ENCODE measurements around the gene TKTL2. TPM values are rescaled to one million over a fixed set of nuclear protein-coding genes. Genes with fewer than 3 reads are reported as not detected.

TKTL2 gene
- total RNA-seq, 1 experiment from 2014 or later, result not detected

DNA sequence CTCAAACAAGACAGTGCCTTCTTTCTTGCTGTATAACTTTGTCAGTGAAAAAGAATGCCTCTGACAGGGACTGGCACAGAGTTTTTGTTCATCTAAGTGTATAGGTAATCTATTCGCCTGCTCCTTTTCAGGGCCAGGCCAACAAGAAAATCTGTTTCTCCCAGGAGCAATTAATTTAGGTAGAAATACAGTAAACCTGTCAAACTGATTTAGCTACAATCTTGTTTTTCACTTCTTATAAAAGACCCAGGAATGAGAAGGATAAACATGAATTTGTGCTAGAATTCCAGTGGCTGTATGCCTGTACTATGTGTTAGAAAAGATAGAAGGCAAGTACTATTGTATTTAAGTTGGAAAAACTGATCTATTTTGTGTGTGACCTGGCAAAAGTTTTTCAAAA is 27.0 kb upstream of the TKTL2 start:
- Histone ChIP-seq H3K14ac (ENCODE audit: insufficient read depth, low read length) (no peak overlapping the region), H4K20me1 (ENCODE audit: control insufficient read depth, insufficient read depth, insufficient read length) (no peaks in the 10 kb centered on the region), H3K56ac (ENCODE audit: insufficient read length, low read depth, low read length) (no peak overlapping the region), H3K4me2 (ENCODE audit: insufficient read depth, insufficient read length, low read length) (no peak overlapping the region), H3K18ac (ENCODE audit: insufficient read length, low read depth, low read length) (no peak overlapping the region), H4K8ac (replicated peaks; ENCODE audit: insufficient read length, low read depth, low read length) (no peak overlapping the region), H2AK5ac (ENCODE audit: insufficient read length, low read length) (no peak overlapping the region), H2BK15ac (ENCODE audit: low read depth, low read length) (no peak overlapping the region), H4K5ac (ENCODE audit: insufficient read length, low read depth, low read length) (no peak overlapping the region), H2BK5ac (ENCODE audit: insufficient read length, low read length) (no peak overlapping the region), H3K79me2 (ENCODE audit: insufficient read depth, low read length) (peaks cover 65% of the 10 kb centered on the region), H2BK20ac (ENCODE audit: low read depth, low read length, poor library complexity, severe bottlenecking) (no peak overlapping the region), H4K91ac (ENCODE audit: insufficient read length, low read depth, low read length) (no peak overlapping the region), H3K4ac (ENCODE audit: low read depth, low read length) (no peak overlapping the region), H2AFZ (ENCODE audit: low read length) (no peak overlapping the region), H3T11ph (ENCODE audit: low read length) (no peak overlapping the region), H3K4me1 (ENCODE audit: insufficient read depth, low read length) (no peaks in the 10 kb centered on the region; the same call in 1 of the 2 replicates), H3K27me3 (ENCODE audit: insufficient read depth, low read length) (no peaks in the 10 kb centered on the region), H3K23ac (ENCODE audit: insufficient read length, low read depth, low read length) (no peak overlapping the region), H3K9ac (ENCODE audit: extremely low read depth, insufficient read length, low read length) (no peak overlapping the region), H2BK120ac (ENCODE audit: low read depth, low read length, poor library complexity, severe bottlenecking) (no peak overlapping the region), H3K9me3 (ENCODE audit: control insufficient read depth, low read depth, low read length) (no peaks in the 10 kb centered on the region), H3K79me1 (ENCODE audit: insufficient read depth, low read depth, low read length, poor library complexity, severe bottlenecking) (peaks cover 7% of the 10 kb centered on the region), H3K23me2 (ENCODE audit: insufficient read length, low read depth, low read length, poor library complexity, severe bottlenecking) (peaks cover 5% of the 10 kb centered on the region), H3K27ac (ENCODE audit: insufficient read length, low read depth, low read length) (no peak overlapping the region), H2BK12ac (ENCODE audit: insufficient read length, low read depth, low read length) (no peak overlapping the region)
- Mint-ChIP-seq H3K4me1 (peaks cover 18 to 20% of the 10 kb centered on the region in 2 experiments), H3K9me3 (no peaks in the 10 kb centered on the region), H3K27me3 (ENCODE audit: low read depth) (no peaks in the 10 kb centered on the region), H3K27ac (no peak overlapping the region; a peak in 1 of 7 replicates), H3K4me3 (no peak overlapping the region), H3K36me3 (ENCODE audit: insufficient read depth in 1 of 3, low read depth in 3 of 3) (peaks cover 16 to 23% (median 22%) of the 10 kb centered on the region in 3 experiments)
- TF ChIP-seq, protein P1, sequence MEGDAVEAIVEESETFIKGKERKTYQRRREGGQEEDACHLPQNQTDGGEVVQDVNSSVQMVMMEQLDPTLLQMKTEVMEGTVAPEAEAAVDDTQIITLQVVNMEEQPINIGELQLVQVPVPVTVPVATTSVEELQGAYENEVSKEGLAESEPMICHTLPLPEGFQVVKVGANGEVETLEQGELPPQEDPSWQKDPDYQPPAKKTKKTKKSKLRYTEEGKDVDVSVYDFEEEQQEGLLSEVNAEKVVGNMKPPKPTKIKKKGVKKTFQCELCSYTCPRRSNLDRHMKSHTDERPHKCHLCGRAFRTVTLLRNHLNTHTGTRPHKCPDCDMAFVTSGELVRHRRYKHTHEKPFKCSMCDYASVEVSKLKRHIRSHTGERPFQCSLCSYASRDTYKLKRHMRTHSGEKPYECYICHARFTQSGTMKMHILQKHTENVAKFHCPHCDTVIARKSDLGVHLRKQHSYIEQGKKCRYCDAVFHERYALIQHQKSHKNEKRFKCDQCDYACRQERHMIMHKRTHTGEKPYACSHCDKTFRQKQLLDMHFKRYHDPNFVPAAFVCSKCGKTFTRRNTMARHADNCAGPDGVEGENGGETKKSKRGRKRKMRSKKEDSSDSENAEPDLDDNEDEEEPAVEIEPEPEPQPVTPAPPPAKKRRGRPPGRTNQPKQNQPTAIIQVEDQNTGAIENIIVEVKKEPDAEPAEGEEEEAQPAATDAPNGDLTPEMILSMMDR (conservative IDR thresholded peaks at IDR 0.05), result no peak
- WGBS (ENCODE audit: extremely low coverage, insufficient read length, low lambda C conversion rate), result no CpG with 5 or more reads among the region's 1 CpG
- no peak for DNase-seq

Measured in H9 (cell line).